ENCODE measurements around the gene LMOD1. TPM values are rescaled to one million over a fixed set of nuclear protein-coding genes. Genes with fewer than 3 reads are reported as not detected.

Gene LMOD1
- polyA plus RNA-seq, 1 of the 3 experiments (the other 2 are of a cell fraction): 2.7 TPM

- no peak for TF ChIP-seq NRF1 (IDR thresholded peaks at IDR 0.05; ENCODE audit: low read depth, low read length)
- TF ChIP-seq EP300 (IDR thresholded peaks at IDR 0.05; ENCODE audit: borderline replicate concordance in 1 of 2, low read depth in 1 of 2, low read length in 1 of 2): no peak
- no peak for TF ChIP-seq GABPA (IDR thresholded peaks at IDR 0.05; ENCODE audit: low read depth)
- TF ChIP-seq TAF1 (IDR thresholded peaks at IDR 0.05; ENCODE audit: borderline replicate concordance, low read depth, low read length): no peak
- no peak for TF ChIP-seq PBX3 (IDR thresholded peaks at IDR 0.05)
These were observed 22.0 kb upstream of the LMOD1 start (continued) for GRCh38 chr1:201968202-201968925.

- POLR2A ChIA-PET: no interaction called here
- H3K4me1 ChIP-seq (ENCODE audit: control insufficient read depth in 1 of 2, insufficient read depth in 2 of 2, low read depth in 1 of 2, low read length in 1 of 2): no peaks in the 10 kb centered on the region; a peak in 1 of 4 replicates
- peaks cover 29% of the 10 kb centered on the region; the same call in 1 of the 2 replicates for H3K79me2 ChIP-seq (ENCODE audit: insufficient read depth)
- no peak for DNase-seq
- peaks cover 70% of the 10 kb centered on the region for H3F3A ChIP-seq (replicated peaks; ENCODE audit: insufficient read depth)
- H3K27me3 ChIP-seq (ENCODE audit: insufficient read depth): no peaks in the 10 kb centered on the region
- H4K20me1 ChIP-seq (ENCODE audit: insufficient read depth): no peaks in the 10 kb centered on the region
- CTCF ChIA-PET: interaction anchor here (1.0 to 7.5 kb wide), 4 partner anchors 68 to 436 kb away, joined by 3 to 88 read pairs (median 5); no protein-coding TSS in a partner anchor
- H3K4me2 ChIP-seq: no peak overlapping the region
- TF ChIP-seq ZBTB33 (IDR thresholded peaks at IDR 0.05; ENCODE audit: borderline replicate concordance, low read depth) (no peak), FOSL2 (IDR thresholded peaks at IDR 0.05; ENCODE audit: borderline replicate concordance, low read depth) (no peak), SMC3 (IDR thresholded peaks at IDR 0.05; ENCODE audit: low read depth, low read length) (no peak), TAF1 (IDR thresholded peaks at IDR 0.05; ENCODE audit: borderline replicate concordance, low read depth, low read length) (no peak), IRF3 (IDR thresholded peaks at IDR 0.05; ENCODE audit: low read depth, low read length) (no peak), GABPA (IDR thresholded peaks at IDR 0.05; ENCODE audit: low read depth) (no peak), MEF2A (IDR thresholded peaks at IDR 0.05; ENCODE audit: borderline replicate concordance, low read depth) (no peak), TEAD4 (IDR thresholded peaks at IDR 0.05; ENCODE audit: borderline replicate concordance, insufficient read depth) (no peak), NFIC (IDR thresholded peaks at IDR 0.05; ENCODE audit: borderline replicate concordance) (no peak), RFX5 (IDR thresholded peaks at IDR 0.05; ENCODE audit: low read length) (no peak), USF2 (IDR thresholded peaks at IDR 0.05; ENCODE audit: borderline replicate concordance, low read depth, low read length) (no peak), FOXJ3 (CRISPR knock-in tag; IDR thresholded peaks at IDR 0.05) (no peak)
- no peaks in the 10 kb centered on the region for H3K9me2 ChIP-seq
- no peak overlapping the region for H3K27ac ChIP-seq (ENCODE audit: low read depth in 2 of 2, low read length in 1 of 2)
- no peak overlapping the region for H2AFZ ChIP-seq (ENCODE audit: low read depth)
- no peaks in the 10 kb centered on the region for H3K9me3 ChIP-seq
- 97% methylated on average over 5 of the region's 5 CpGs for WGBS (ENCODE audit: low lambda C conversion rate)
- no peak overlapping the region for H3K9ac ChIP-seq
- H3K4me3 ChIP-seq (ENCODE audit: low read depth in 2 of 2, low read length in 1 of 2): no peak overlapping the region
- peaks cover 68 to 88% of the 10 kb centered on the region in 2 experiments for H3K36me3 ChIP-seq (replicated peaks in 1 of 2; ENCODE audit: control insufficient read depth in 1 of 2, insufficient read depth in 2 of 2, low read length in 1 of 2)
These were observed 19.8 kb upstream of the LMOD1 start for GRCh38 chr1:201966171-201966570.
